A673 (cell line): ENCODE measurements around the gene F3.
A peak's percentile ranks its signal among the peaks of the same experiment; 100 is the strongest.

Experiments
- EZH2 ChIP-seq: fragments of 200-600 bp; sonication (generic); IDR thresholded peaks from 2 replicates; pipeline ENCODE4 v1.6.1; 2017; ENCODE audit warnings: borderline replicate concordance, low read depth, mild to moderate bottlenecking, mixed read lengths, antibody characterized with exemption, low read length; ENCODE audit not compliant: poor library complexity, severe bottlenecking
- TF ChIP-seq, protein P1 (sequence below): fragments of 300-800, 200-600 bp; sonication (generic); conservative IDR thresholded peaks from 2 replicates; pipeline ENCODE4 v1.5.1; 2017; ENCODE audit warnings: low read depth, mild to moderate bottlenecking, antibody characterized with exemption, low read length, moderate library complexity, mixed read lengths

DNA sequence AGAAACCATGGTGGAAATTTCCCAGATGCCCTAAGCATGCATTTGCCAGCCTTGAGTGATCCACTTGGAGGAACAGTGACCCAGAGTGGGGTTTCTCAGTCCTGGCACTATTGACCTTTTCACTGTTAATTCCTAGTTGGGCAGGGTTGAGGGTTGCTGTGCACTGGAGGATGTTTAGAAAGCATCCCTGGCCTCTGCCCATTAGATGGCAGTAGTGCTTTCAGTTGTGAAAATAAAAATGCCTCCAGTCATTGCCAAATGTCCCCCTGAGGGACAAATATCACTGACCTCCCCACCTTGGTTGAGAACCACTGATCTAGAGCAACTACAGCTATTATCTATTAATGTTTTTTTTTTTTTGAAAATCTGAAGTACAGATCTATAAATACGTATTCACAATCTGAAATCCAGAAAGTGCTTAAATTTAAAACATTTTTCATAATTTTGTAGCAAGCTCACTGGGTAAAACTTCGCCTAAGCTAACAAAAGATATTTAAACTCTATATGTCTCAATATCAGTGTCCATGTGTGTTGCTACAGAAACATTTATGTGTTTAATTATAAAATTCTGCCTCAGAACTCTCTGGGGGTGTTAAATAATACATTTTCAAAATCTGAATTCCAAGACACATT lies 27.3 kb downstream of the F3 start:
- TF ChIP-seq, protein P1, sequence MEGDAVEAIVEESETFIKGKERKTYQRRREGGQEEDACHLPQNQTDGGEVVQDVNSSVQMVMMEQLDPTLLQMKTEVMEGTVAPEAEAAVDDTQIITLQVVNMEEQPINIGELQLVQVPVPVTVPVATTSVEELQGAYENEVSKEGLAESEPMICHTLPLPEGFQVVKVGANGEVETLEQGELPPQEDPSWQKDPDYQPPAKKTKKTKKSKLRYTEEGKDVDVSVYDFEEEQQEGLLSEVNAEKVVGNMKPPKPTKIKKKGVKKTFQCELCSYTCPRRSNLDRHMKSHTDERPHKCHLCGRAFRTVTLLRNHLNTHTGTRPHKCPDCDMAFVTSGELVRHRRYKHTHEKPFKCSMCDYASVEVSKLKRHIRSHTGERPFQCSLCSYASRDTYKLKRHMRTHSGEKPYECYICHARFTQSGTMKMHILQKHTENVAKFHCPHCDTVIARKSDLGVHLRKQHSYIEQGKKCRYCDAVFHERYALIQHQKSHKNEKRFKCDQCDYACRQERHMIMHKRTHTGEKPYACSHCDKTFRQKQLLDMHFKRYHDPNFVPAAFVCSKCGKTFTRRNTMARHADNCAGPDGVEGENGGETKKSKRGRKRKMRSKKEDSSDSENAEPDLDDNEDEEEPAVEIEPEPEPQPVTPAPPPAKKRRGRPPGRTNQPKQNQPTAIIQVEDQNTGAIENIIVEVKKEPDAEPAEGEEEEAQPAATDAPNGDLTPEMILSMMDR: peak; percentile 77
- no peak for TF ChIP-seq EZH2
